ENCODE data around the gene FADS1. TPM values are rescaled to one million over a fixed set of nuclear protein-coding genes. Genes with fewer than 3 reads are reported as not detected.

Gene FADS1
- total and polyA plus RNA-seq, 2 of the 8 experiments (the other 6 are each of a cell fraction or from before 2014, with no cell fraction given): 115 to 141 TPM

DNA sequence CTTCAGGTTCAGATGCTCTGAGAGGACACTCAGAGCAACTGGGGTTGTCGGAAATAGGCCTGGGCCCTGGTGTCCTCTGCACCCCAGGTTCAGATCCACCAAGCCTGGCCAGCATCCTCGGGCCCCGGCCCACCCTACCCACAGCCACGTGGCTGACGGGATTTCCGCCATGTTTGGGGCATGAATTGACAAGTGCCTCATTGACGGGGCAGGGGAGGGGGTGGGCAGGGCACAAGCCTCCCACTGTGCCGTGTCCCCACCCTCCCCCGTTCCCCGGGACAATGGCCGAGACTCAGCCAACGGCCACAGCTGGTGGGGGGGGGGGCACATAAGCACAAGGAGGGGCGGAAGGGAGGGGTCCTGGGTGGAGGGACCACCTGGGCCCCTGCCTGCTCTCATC lies 55.9 kb downstream of the FADS1 start:
- Histone ChIP-seq H3K56ac (replicated peaks; ENCODE audit: insufficient read length, low read depth, low read length) (no peak overlapping the region), H4K20me1 (replicated peaks in 1 of 2; ENCODE audit: control insufficient read depth in 1 of 2, insufficient read depth in 2 of 2, low read length in 2 of 2) (peaks cover 0 to 1% of the 10 kb centered on the region in 2 experiments), H3K79me1 (ENCODE audit: low read depth, low read length) (no peaks in the 10 kb centered on the region), H3K18ac (ENCODE audit: extremely low read depth, low read length) (peak overlapping the region; percentile 32; the same call in 1 of the 2 replicates), H3K27ac (ENCODE audit: low read depth, low read length) (no peak overlapping the region), H2BK120ac (replicated peaks; ENCODE audit: low read depth, low read length) (no peak overlapping the region), H2AK5ac (ENCODE audit: low read depth, low read length) (0 out of 2 replicates have a peak overlapping the region, but pooled peaks have one; percentile 3), H2AFZ (ENCODE audit: low read length) (no peak overlapping the region), H4K8ac (ENCODE audit: extremely low read depth, insufficient read depth, low read length) (no peak overlapping the region), H2BK5ac (ENCODE audit: low read depth, low read length) (peak overlapping the region; percentile 66; the same call in 1 of the 2 replicates), H3K4me1 (replicated peaks in 1 of 4; ENCODE audit: control insufficient read depth in 3 of 4, insufficient read depth in 4 of 4, low read length in 3 of 4) (peaks cover 0 to 23% (median 15%) of the 10 kb centered on the region in 4 experiments; a peak in 6 of 7 replicates), H3K79me2 (ENCODE audit: control insufficient read depth in 1 of 2, insufficient read depth in 2 of 2, low read length in 2 of 2) (no peaks in the 10 kb centered on the region), H3K9ac (replicated peaks in 1 of 4; ENCODE audit: extremely low read depth in 1 of 4, low read depth in 3 of 4, low read length in 3 of 4) (no peak overlapping the region), H2BK20ac (ENCODE audit: low read length) (no peak overlapping the region; the same call in 1 of the 2 replicates), H3K4me3 (ENCODE audit: extremely low read depth in 1 of 4, insufficient read depth in 2 of 4, low read depth in 3 of 4, low read length in 4 of 4) (no peak overlapping the region), H3K14ac (ENCODE audit: insufficient read length) (no peak overlapping the region), H3K4me2 (ENCODE audit: insufficient read depth in 1 of 2, low read depth in 2 of 2, low read length in 2 of 2) (no peak overlapping the region), H3K23ac (ENCODE audit: insufficient read length) (no peak overlapping the region), H3K36me3 (ENCODE audit: control insufficient read depth in 2 of 4, insufficient read depth in 4 of 4, low read length in 3 of 4) (no peaks in the 10 kb centered on the region), H4K5ac (ENCODE audit: insufficient read length, low read depth, low read length) (no peak overlapping the region), H3K9me3 (ENCODE audit: insufficient read depth in 2 of 2, low read depth in 1 of 2, low read length in 1 of 2) (no peaks in the 10 kb centered on the region), H3K23me2 (ENCODE audit: low read depth, low read length) (no peaks in the 10 kb centered on the region), H3K27me3 (replicated peaks in 1 of 4; ENCODE audit: control insufficient read depth in 3 of 4, extremely low read depth in 1 of 4, insufficient read depth in 3 of 4, low read length in 3 of 4) (no peaks in the 10 kb centered on the region), H2BK15ac (ENCODE audit: low read length) (0 out of 2 replicates have a peak overlapping the region, but pooled peaks have one; percentile 72), H4K91ac (replicated peaks; ENCODE audit: insufficient read length, low read length) (peak overlapping the region; percentile 17), H3K4ac (replicated peaks; ENCODE audit: insufficient read length, low read depth, low read length) (peak overlapping the region; percentile 41), H2BK12ac (ENCODE audit: low read depth, low read length) (peak overlapping the region; percentile 87; the same call in 1 of the 2 replicates)
- DNase-seq (ENCODE audit: low read depth in 1 of 2, low spot score in 2 of 2) (no peak), FAIRE-seq (no peak)
- 100% methylated on average over 2 of the region's 13 CpGs; no CpG with 5 or more reads in 1 of the 2 experiments for WGBS, 2 experiments (ENCODE audit: extremely low coverage in 1 of 2, insufficient coverage in 1 of 2, insufficient read length in 1 of 2, insufficient replicate concordance in 2 of 2, low coverage in 1 of 2, low lambda C conversion rate in 2 of 2, missing lambda C conversion rate in 1 of 2)
- ChIA-PET CTCF (ENCODE audit: partially characterized antibody) (interaction anchor here (0.9 to 1.8 kb wide), 2 partner anchors 12 to 17 kb away, joined by 4 read pairs; no protein-coding TSS in a partner anchor), POLR2A (ENCODE audit: partially characterized antibody) (no interaction called here)
- TF ChIP-seq BRCA1 (IDR thresholded peaks at IDR 0.05; ENCODE audit: low read depth, low read length) (no peak), EP300 (IDR thresholded peaks at IDR 0.05; ENCODE audit: borderline replicate concordance in 1 of 2, low read depth in 2 of 2, low read length in 2 of 2) (no peak), SUZ12 (IDR thresholded peaks at IDR 0.05; ENCODE audit: low read length) (no peak), KDM1A (IDR thresholded peaks at IDR 0.05; ENCODE audit: borderline replicate concordance, low read length) (no peak), FOSL1 (IDR thresholded peaks at IDR 0.05; ENCODE audit: insufficient read depth, low read depth, low read length) (no peak), RNF2 (IDR thresholded peaks at IDR 0.05; ENCODE audit: borderline replicate concordance, low read depth, low read length, missing control alignments, poor library complexity, severe bottlenecking) (no peak), SIRT6 (IDR thresholded peaks at IDR 0.05; ENCODE audit: low read length) (no peak), SIN3A (conservative IDR thresholded peaks at IDR 0.05 in 1 of 2, IDR thresholded peaks at IDR 0.05 in 1 of 2; ENCODE audit: low read depth in 1 of 2, low read length in 2 of 2) (no peak), BCL11A (IDR thresholded peaks at IDR 0.05; ENCODE audit: low read depth in 2 of 2, low read length in 2 of 2) (no peak)
- TF ChIP-seq, protein P1, sequence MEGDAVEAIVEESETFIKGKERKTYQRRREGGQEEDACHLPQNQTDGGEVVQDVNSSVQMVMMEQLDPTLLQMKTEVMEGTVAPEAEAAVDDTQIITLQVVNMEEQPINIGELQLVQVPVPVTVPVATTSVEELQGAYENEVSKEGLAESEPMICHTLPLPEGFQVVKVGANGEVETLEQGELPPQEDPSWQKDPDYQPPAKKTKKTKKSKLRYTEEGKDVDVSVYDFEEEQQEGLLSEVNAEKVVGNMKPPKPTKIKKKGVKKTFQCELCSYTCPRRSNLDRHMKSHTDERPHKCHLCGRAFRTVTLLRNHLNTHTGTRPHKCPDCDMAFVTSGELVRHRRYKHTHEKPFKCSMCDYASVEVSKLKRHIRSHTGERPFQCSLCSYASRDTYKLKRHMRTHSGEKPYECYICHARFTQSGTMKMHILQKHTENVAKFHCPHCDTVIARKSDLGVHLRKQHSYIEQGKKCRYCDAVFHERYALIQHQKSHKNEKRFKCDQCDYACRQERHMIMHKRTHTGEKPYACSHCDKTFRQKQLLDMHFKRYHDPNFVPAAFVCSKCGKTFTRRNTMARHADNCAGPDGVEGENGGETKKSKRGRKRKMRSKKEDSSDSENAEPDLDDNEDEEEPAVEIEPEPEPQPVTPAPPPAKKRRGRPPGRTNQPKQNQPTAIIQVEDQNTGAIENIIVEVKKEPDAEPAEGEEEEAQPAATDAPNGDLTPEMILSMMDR (IDR thresholded peaks at IDR 0.05; ENCODE audit: control extremely low read depth in 1 of 3, insufficient read depth in 1 of 3, low read depth in 1 of 3, low read length in 3 of 3): no peak
